HepG2 (cell line): ENCODE results near the gene VSTM1.
"Not testable (repeated sequence)": the region's sequence is repeated elsewhere in the genome, so short reads cannot be mapped to it uniquely, and the experiment has no call there.

ENCODE experiments used
- CREB3 ChIP-seq: sonication (generic); formaldehyde crosslinking; IDR thresholded peaks from 2 replicates; pipeline ENCODE4 v1.5.0; 2020; ENCODE audit warnings: missing genetic modification reagents
- CTCF ChIP-seq: sonication (generic); formaldehyde crosslinking; IDR thresholded peaks from 2 replicates; pipeline ENCODE4 v1.5.0; 2020; ENCODE audit warnings: mild to moderate bottlenecking, missing genetic modification reagents, moderate library complexity
- EHMT2 ChIP-seq: fragments of 200-600 bp; sonication (generic); IDR thresholded peaks from 2 replicates; pipeline ENCODE4 v1.7.0; 2017; ENCODE audit warnings: antibody characterized with exemption, low read depth, low read length, borderline replicate concordance
- EP300 ChIP-seq, 3 experiments: sonication (generic) in 1 of 3; formaldehyde crosslinking in 1 of 3; IDR thresholded peaks; 2 replicates each; pipeline versions ENCODE4 v1.5.1 to v1.6.1; 2011 to 2020; ENCODE audit warnings: low read depth in 2 of 3, low read length in 2 of 3, borderline replicate concordance in 1 of 3, improper control_type of control experiment in 1 of 3, mild to moderate bottlenecking in 1 of 3, missing genetic modification reagents in 1 of 3, moderate library complexity in 1 of 3
- FOXA1 ChIP-seq, 2 experiments: fragments of 450-650 bp in 1 of 2; sonication (generic) in 1 of 2; formaldehyde crosslinking in 1 of 2; IDR thresholded peaks; 2 replicates each; pipeline versions ENCODE4 v1.4.0 to v1.6.1; 2016 to 2020; ENCODE audit warnings: missing genetic modification reagents in 1 of 2
- TBX2 ChIP-seq: sonication (generic); formaldehyde crosslinking; IDR thresholded peaks from 2 replicates; pipeline ENCODE4 v1.5.0; 2020; ENCODE audit warnings: missing genetic modification reagents, mild to moderate bottlenecking, borderline replicate concordance
- YY1 ChIP-seq: IDR thresholded peaks from 2 replicates; pipeline ENCODE4 v1.6.1; 2011; ENCODE audit warnings: low read length, low read depth, moderate library complexity, mild to moderate bottlenecking; ENCODE audit not compliant: insufficient read depth, insufficient replicate concordance
- TF ChIP-seq, protein P1 (sequence below), 2 experiments: sonication (generic) in 1 of 2; formaldehyde crosslinking in 1 of 2; IDR thresholded peaks; 2 replicates each; pipeline versions ENCODE4 v1.4.0 to v1.6.1; 2018 to 2020; ENCODE audit warnings: missing genetic modification reagents in 2 of 2, borderline replicate concordance in 1 of 2, low read depth in 1 of 2, mild to moderate bottlenecking in 1 of 2, missing biosample characterization in 1 of 2
- TF ChIP-seq, protein P2 (sequence below): IDR thresholded peaks from 2 replicates; pipeline ENCODE4 v1.6.1; 2012; ENCODE audit warnings: inconsistent platforms

DNA sequence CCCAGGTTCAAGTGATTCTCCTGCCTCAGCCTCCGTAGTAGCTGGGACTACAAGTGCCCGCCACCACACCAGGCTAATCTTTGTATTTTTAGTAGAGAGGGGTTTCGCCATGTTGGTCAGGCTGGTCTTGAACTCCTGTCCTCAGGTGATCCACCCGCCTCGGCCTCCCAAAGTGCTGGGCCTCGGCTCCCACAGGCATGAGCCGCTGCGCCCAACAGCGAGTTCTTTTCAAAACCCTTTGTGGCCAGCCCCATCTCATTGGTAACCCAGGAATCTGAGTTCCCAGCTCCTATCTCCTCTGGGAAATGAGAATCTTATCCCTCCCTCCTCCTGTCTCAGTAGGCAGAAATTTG is 36.2 kb upstream of the VSTM1 start:
- not testable (repeated sequence) for TF ChIP-seq YY1; EP300 (IDR thresholded peaks at IDR 0.05; ENCODE audit: low read depth in 2 of 2, low read length in 2 of 2); EP300 (CRISPR knock-in tag; IDR thresholded peaks at IDR 0.05; ENCODE audit: borderline replicate concordance); FOXA1 (IDR thresholded peaks at IDR 0.05); FOXA1 (CRISPR knock-in tag; IDR thresholded peaks at IDR 0.05); CTCF (CRISPR knock-in tag); TBX2 (CRISPR knock-in tag); EHMT2; CREB3 (CRISPR knock-in tag)
- TF ChIP-seq, protein P1, sequence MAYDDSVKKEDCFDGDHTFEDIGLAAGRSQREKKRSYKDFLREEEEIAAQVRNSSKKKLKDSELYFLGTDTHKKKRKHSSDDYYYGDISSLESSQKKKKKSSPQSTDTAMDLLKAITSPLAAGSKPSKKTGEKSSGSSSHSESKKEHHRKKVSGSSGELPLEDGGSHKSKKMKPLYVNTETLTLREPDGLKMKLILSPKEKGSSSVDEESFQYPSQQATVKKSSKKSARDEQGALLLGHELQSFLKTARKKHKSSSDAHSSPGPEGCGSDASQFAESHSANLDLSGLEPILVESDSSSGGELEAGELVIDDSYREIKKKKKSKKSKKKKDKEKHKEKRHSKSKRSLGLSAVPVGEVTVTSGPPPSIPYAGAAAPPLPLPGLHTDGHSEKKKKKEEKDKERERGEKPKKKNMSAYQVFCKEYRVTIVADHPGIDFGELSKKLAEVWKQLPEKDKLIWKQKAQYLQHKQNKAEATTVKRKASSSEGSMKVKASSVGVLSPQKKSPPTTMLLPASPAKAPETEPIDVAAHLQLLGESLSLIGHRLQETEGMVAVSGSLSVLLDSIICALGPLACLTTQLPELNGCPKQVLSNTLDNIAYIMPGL (CRISPR knock-in tag; IDR thresholded peaks at IDR 0.05; ENCODE audit: borderline replicate concordance in 1 of 2, low read depth in 1 of 2): not testable (repeated sequence)
- TF ChIP-seq, protein P2, sequence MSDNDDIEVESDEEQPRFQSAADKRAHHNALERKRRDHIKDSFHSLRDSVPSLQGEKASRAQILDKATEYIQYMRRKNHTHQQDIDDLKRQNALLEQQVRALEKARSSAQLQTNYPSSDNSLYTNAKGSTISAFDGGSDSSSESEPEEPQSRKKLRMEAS: not testable (repeated sequence)
